Mesangial cell (primary cell): ENCODE results near the gene PEAR1. TPM values are rescaled to one million over a fixed set of nuclear protein-coding genes. Genes with fewer than 3 reads are reported as not detected.

ENCODE experiments used
- total RNA-seq: library from RNA; depleted of rRNA; stranded (reverse); fragments of >200 nt; gene quantifications from 2 replicates; pipeline ENCODE4 v1.2.3, GENCODE V29; 2015

PEAR1 gene
- 18.0 and 26.7 TPM in 2 replicates for total RNA-seq

DNA sequence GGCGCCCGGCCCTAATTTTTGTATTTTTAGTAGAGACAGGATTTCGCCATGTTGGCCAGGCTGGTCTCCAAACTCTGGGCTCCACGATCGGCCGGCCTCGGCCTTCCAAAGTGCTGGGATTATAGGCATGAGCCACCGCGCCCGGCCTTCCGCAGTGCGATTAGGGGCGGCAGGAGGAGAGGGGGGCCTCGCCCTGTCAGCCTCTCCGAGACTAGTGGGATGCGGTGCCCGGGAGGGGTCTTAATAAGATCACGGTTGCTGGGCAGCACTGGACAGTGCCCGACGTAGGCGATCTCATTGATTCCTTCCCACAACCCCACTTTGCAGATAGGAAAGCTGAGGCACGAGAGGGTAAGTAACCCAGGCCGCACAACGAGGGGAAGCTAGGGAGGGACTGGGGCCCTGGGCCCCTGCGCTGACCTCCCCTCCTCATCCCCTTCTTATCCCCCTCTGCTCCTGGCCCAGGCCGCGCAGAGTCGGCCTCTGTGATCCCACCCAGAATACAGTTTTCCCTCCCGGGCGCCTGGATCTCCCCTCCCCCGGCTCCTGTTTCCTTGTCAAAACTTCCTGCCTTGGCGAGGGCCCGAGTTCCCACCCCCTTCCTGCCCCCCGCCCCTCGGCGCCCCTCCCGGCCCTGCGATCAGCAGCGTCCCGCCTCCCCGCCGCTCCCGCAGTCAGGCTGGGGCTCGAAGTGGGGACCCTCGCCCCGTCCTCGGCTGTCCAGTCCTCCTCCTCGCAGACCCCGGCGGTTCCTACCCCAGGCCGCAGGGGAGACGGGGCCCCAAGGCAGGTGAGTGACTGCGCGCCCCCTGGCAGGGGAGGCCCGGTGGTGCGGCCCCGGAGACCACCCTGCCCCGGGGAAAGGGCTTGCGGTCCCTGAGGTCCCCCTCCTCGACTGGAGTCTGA, at the start of gene PEAR1:
Gene PEAR1, plus strand, starts transcription at position 671 of the 906 bp plus-strand sequence. CDS start 10,209 bp downstream, outside the sequence.

DNA sequence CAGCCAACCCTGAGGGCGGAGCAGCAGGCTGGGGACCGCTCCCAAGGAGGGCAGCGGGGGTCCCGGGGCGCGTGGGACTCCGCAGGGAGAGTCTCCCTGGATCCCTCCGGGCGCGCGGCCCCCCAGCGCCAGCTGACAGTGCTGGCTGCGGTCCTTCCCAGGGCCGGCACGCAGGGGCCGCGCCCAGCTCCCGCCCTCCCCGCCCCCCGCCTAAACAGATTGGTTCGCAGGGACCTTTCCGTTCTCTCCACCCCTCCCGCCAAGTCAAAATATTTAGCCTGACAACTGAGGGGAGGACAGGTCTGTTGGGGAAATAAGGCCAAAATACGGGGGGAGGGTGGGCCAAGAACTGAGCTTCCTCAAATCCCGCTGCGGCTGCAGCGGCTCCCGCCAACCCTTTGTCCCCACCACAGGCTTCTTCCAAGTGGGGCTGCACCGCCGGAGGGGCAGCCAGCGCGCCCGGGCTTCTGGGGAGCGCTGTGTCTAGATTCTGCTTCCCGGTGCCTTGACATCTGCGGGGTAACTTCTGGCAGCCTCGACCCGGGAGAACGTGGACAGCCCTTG, 34.5 kb upstream of the PEAR1 start, which contains the start of gene INSRR:
Gene INSRR, minus strand, starts transcription at position 159 of the 564 bp plus-strand sequence. CDS start 496 bp downstream, outside the sequence.

DNA sequence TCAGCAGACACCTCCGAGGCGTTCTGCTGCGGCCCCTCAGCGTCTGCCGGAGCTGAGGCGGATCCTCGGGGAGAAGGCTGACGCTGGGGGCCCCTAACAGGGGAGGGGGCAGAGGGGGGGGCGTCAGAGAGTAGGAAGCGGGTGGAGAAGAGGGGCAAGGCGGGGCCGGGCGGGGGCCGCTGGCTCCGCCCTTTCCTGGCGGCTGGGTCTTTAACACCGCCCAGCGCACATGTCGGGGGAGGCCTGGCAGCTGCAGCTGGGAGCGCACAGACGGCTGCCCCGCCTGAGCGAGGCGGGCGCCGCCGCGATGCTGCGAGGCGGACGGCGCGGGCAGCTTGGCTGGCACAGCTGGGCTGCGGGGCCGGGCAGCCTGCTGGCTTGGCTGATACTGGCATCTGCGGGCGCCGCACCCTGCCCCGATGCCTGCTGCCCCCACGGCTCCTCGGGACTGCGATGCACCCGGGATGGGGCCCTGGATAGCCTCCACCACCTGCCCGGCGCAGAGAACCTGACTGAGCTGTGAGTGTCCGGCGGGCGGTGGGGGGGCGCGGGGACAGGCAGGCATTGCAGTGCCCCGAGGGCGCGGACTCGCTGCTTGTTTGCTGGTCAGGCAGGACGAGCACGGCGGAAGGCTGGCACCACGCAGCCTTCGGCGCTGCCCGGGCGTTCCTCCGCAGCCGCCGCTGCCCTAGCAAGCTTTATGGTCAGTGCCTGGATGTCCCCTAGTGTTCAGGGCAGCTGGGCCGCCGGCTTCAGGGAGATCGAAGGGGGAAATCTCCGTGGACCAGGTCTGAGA, 32.7 kb upstream of the PEAR1 start, which contains the start of gene NTRK1:
Gene NTRK1, plus strand, starts transcription at position 238 of the 796 bp plus-strand sequence. Its CDS starts 70 bp downstream, at position 308.

DNA sequence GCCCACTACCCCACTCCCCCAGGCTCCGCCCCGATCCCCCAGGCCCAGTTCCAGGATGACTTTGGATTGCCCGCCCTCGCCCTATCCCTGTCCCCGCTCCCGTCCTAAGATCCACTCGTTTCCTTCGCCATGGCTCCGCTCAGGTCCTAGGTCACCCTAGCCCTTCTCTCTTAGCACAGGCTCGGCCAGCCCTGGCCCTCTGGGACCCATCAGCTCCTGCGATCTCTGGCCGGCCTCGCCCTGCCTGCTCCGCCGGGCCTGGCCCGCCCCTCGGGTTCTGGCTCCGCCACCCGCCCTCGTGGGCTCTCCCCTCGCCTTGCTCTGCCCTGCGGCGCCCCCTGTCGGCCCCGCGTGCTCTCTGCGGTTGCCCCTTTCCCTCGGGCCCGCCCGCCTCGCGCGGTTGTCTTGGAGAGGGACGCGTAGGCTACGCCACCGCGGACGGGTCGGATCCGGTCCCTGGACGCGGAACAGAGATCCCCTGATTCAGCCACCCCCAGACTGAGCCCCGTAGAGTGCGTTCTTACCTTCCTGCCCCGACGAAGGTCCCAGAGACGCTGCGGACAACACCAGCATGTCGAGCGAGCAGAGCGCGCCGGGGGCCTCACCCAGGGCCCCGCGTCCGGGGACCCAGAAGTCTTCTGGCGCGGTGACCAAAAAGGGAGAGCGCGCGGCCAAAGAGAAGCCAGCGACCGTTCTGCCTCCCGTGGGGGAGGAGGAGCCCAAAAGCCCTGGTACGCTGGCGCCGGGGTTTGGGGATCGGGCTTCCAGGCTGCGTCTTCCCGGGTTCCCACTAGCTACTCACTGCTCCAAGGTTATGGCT, 26.9 kb downstream of the PEAR1 start, which contains the start of gene LRRC71:
Gene LRRC71, plus strand, starts transcription at position 400 of the 820 bp plus-strand sequence. Its CDS starts 172 bp downstream, at position 572.

Other genes with a start within 250 kb of the PEAR1 start
- 13.4 and 31.9 TPM in 2 replicates for gene NES, start 216.3 kb upstream of the PEAR1 start, total RNA-seq
- 2.1 and 19.6 TPM in 2 replicates for gene CRABP2, start 188.1 kb upstream of the PEAR1 start, total RNA-seq
- gene METTL25B, start 165.2 kb upstream of the PEAR1 start, total RNA-seq = 11.7 and 17.1 TPM in 2 replicates
- gene ISG20L2, start 165.0 kb upstream of the PEAR1 start, total RNA-seq = 15.1 and 19.4 TPM in 2 replicates
- 54.6 and 63.2 TPM in 2 replicates for gene MRPL24, start 152.6 kb upstream of the PEAR1 start, total RNA-seq
- 130 and 187 TPM in 2 replicates for gene HDGF, start 142.0 kb upstream of the PEAR1 start, total RNA-seq
- 43.4 and 46.6 TPM in 2 replicates for gene PRCC, start 126.2 kb upstream of the PEAR1 start, total RNA-seq
- gene SH2D2A, start 76.9 kb upstream of the PEAR1 start, total RNA-seq = 2.3 and 2.7 TPM in 2 replicates
- gene INSRR, start 34.6 kb upstream of the PEAR1 start, total RNA-seq = under 0.01 TPM in 1 of 2 replicates, not detected in the other
- gene NTRK1, start 32.9 kb upstream of the PEAR1 start, total RNA-seq = under 0.01 and 0.13 TPM in 2 replicates
- gene LRRC71, start 26.9 kb downstream of the PEAR1 start, total RNA-seq = not detected in 2 replicates
- gene ARHGEF11, start 152.0 kb downstream of the PEAR1 start, total RNA-seq = 15.8 and 22.7 TPM in 2 replicates
- not detected in 2 replicates for gene ETV3L, start 206.1 kb downstream of the PEAR1 start, total RNA-seq
- gene ETV3, start 244.7 kb downstream of the PEAR1 start, total RNA-seq = 4.7 and 8.6 TPM in 2 replicates